ENCODE data around the gene HOXA6.

Gene HOXA6

GRCh38 chr7:27141137-27141922, 6.2 kb downstream of the HOXA6 start:
- H3K4me3 ChIP-seq (ENCODE audit: low read depth, low read length), result no peak overlapping the region
- TF ChIP-seq CTCF (conservative IDR thresholded peaks at IDR 0.05; ENCODE audit: low read depth, low read length), result no peak
- DNase-seq (ENCODE audit: low read depth), result no peak

- no peak for DNase-seq (ENCODE audit: low read depth)
- no peak overlapping the region for H3K4me3 ChIP-seq (ENCODE audit: low read depth, low read length)
These were observed 7.3 kb downstream of the HOXA6 start for GRCh38 chr7:27140126-27140857.

DNA sequence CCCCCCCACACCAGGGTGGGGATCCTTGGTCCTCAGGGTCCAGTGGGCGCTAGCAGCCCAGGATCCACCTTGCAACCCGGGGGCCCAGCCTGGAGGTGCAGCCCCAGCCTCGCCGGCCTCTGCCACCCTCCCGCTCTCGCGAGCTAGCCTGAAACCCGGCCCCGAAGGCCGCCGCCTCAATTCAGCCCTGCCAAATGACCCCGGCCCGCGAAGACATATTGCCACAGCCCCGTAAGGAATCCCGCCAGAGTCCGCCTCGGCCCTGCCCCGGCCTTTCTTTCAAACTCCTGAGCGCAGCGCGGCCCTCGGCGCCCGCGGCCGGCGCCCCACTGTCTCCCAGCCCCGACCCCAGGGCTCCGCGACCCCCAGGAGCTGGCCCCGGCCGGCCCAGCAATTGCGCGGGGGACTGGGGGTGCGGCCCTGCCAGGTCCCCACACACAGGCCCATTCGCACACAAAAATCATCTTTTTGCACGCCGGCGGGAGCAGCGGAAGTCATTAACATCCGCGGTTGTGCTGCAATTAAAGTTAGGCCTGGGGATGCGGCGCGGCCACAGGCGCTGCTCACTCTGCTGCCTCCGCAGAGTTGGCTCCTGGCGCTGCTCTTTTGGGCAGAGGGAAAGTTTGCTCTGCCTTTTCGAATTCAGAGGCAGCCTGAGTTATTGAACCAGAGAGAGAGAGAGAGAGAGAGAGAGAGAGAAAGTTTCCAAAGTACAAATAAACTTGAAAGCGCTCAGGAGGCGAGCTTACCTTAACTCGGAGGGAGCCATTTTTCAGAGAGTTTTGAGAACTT, 8.0 kb downstream of the HOXA6 start:
- no peak for DNase-seq (ENCODE audit: low read depth)
- H3K4me3 ChIP-seq (ENCODE audit: low read depth, low read length), result no peak overlapping the region
- no peak for TF ChIP-seq CTCF (conservative IDR thresholded peaks at IDR 0.05; ENCODE audit: low read depth, low read length)

More at GRCh38 chr7:27140126-27140857, 7.3 kb downstream of the HOXA6 start:
- no peak for TF ChIP-seq CTCF (conservative IDR thresholded peaks at IDR 0.05; ENCODE audit: low read depth, low read length)

DNA sequence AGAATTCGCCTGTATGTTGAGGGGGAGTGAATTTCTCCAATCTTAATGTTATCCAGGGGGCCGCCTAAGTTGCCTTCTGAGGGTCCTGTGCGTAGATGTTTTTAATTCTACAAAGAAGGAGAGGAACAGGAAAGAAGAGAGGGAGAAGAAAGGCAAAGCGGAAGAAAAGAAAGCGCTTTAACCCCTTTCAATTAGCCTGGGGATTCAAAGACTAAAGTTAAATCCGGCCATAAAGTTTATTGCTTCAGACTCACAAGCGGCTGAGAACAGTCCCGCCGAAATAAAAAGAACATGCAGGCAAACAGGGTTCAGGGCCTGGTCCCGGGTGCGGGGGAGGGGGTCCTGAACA, 8.6 kb downstream of the HOXA6 start:
- no peak for TF ChIP-seq CTCF (conservative IDR thresholded peaks at IDR 0.05; ENCODE audit: low read depth, low read length)
- DNase-seq (ENCODE audit: low read depth), result no peak
- no peak overlapping the region for H3K4me3 ChIP-seq (ENCODE audit: low read depth, low read length)

GRCh38 chr7:27138472-27138871, 9.1 kb downstream of the HOXA6 start:
- no peak overlapping the region for H3K4me3 ChIP-seq (ENCODE audit: low read depth, low read length)
- TF ChIP-seq CTCF (conservative IDR thresholded peaks at IDR 0.05; ENCODE audit: low read depth, low read length), result no peak
- no peak for DNase-seq (ENCODE audit: low read depth)

DNA sequence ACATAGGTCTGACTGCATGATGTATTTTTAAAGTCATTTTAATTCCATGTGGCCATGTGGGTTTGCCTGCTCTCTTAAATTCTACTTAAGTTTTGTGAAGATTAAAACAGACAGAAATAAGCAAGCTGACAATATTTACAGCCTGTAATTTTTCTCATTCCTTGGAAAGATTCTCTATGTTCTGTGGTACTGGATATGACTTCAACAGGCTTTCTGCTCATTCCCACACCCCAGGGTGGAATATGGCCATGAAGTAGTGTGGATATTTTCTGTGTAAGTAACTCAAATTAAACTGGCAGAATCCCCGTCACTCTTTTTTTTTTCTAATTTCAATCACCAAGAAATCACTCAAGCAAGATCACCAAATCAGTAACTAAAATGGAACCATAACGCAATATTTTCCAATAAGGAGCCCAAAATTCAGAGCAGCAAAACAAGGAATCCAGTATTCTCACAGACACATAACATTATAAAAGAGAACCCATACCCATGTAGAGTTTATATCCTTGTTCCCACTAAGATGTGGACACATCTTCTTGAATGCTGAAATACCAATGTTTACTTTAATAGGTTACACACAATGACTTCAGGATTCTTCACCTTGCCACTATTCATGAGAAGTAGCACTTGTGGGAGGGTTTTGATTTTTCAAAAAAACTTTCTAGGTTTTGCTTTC, 9.8 kb downstream of the HOXA6 start:
- no peak for DNase-seq (ENCODE audit: low read depth)
- H3K4me3 ChIP-seq (ENCODE audit: low read depth, low read length), result no peak overlapping the region
- no peak for TF ChIP-seq CTCF (conservative IDR thresholded peaks at IDR 0.05; ENCODE audit: low read depth, low read length)

Measured in choroid plexus epithelial cell (primary cell).